ENCODE data around the gene MSANTD1.

MSANTD1 gene

GRCh38 chr4:3266076-3266475 lies 17.1 kb downstream of the MSANTD1 start:
- no peak for FAIRE-seq

GRCh38 chr4:3267576-3268394 lies 18.8 kb downstream of the MSANTD1 start:
- no peak for FAIRE-seq

- no peak for FAIRE-seq
Measured at GRCh38 chr4:3268395-3269104, 19.6 kb downstream of the MSANTD1 start.

- FAIRE-seq, result no peak
Measured at GRCh38 chr4:3269105-3269927, 20.4 kb downstream of the MSANTD1 start.

- no peak for FAIRE-seq
Measured at GRCh38 chr4:3269991-3270611, 21.1 kb downstream of the MSANTD1 start.

GRCh38 chr4:3271131-3271530 lies 22.2 kb downstream of the MSANTD1 start:
- FAIRE-seq, result no peak

GRCh38 chr4:3276986-3277385 lies 28.0 kb downstream of the MSANTD1 start:
- no peak for FAIRE-seq

- FAIRE-seq, result no peak
Measured at GRCh38 chr4:3280466-3280865, 31.5 kb downstream of the MSANTD1 start.

GRCh38 chr4:3283483-3283882 lies 34.5 kb downstream of the MSANTD1 start:
- no peak for FAIRE-seq

- FAIRE-seq, result no peak
Measured at GRCh38 chr4:3283916-3284315, 35.0 kb downstream of the MSANTD1 start.

- FAIRE-seq, result no peak
Measured at GRCh38 chr4:3284734-3285557, 36.0 kb downstream of the MSANTD1 start.

GRCh38 chr4:3285558-3286334 lies 36.8 kb downstream of the MSANTD1 start:
- no peak for FAIRE-seq

GRCh38 chr4:3286335-3287175 lies 37.6 kb downstream of the MSANTD1 start:
- no peak for FAIRE-seq

GRCh38 chr4:3287271-3287971 lies 38.5 kb downstream of the MSANTD1 start:
- no peak for FAIRE-seq

GRCh38 chr4:3287972-3288570 lies 39.1 kb downstream of the MSANTD1 start:
- no peak for FAIRE-seq

- FAIRE-seq, result no peak
Measured at GRCh38 chr4:3288571-3289094, 39.7 kb downstream of the MSANTD1 start.

GRCh38 chr4:3290476-3290875 lies 41.5 kb downstream of the MSANTD1 start:
- no peak for FAIRE-seq

GRCh38 chr4:3290889-3291321 lies 41.9 kb downstream of the MSANTD1 start:
- no peak for FAIRE-seq

Data from endometrium (tissue), 2 donors.